SKM-1 (cell line): ENCODE results near the gene CTIF.

Experiments used
- DNase-seq: peaks from one replicate; lab custom pipeline; 2025; ENCODE audit not compliant: unreplicated experiment; lab: John Stamatoyannopoulos, UW

CTIF gene

GRCh38 chr18:48766026-48766425 lies 227.2 kb downstream of the CTIF start:
- DNase-seq, result no peak

DNA sequence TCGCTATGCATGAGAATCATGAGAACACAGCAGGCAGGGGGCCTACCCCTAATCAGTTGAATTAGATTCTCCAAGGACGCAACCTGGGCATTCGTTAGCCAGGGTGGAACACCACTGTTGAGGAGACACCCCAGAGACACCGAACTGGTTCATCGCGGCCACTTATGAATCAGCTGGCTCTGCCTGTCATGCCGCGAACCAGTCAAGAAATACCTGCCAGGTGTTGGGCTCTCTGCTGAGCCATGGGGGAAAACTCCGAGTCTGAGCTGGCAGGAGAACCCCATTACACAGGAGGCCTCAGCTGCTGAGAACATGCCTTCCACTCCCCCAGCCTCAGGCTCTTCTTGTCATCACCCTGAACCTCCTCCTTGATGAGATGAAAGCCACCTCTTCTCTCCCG lies 227.7 kb downstream of the CTIF start:
- DNase-seq, result no peak

DNA sequence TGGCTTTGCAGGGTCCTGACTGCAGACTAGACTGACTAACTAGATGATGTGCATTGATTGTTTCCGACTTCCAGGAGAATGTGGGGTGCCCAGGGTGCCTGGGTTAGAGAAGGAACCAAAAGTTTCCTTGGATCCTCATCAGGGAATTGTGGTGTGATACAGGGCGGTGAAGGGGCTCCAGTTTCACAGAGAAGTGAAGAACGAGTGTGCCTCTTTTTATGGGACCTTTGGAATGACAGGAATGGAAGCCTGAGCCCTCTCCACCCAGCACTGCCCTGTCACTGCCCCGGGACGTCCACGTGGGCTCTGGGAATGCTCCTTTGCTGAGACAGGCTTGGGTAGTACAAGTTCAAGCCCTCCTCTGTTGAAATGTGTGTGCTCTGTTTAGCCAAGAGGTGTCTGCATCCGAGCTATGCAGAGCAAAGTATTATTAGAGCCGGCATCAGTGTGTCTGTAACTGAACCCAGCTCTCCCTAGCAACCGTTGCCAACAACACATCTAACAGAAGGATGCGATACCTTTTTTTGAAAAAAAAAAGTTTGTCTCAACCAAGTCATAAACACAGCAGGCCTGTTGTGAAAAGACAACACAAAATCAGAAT lies 228.4 kb downstream of the CTIF start:
- no peak for DNase-seq

GRCh38 chr18:48769006-48769636 lies 230.3 kb downstream of the CTIF start:
- no peak for DNase-seq

GRCh38 chr18:48770243-48770642 lies 231.4 kb downstream of the CTIF start:
- no peak for DNase-seq

DNA sequence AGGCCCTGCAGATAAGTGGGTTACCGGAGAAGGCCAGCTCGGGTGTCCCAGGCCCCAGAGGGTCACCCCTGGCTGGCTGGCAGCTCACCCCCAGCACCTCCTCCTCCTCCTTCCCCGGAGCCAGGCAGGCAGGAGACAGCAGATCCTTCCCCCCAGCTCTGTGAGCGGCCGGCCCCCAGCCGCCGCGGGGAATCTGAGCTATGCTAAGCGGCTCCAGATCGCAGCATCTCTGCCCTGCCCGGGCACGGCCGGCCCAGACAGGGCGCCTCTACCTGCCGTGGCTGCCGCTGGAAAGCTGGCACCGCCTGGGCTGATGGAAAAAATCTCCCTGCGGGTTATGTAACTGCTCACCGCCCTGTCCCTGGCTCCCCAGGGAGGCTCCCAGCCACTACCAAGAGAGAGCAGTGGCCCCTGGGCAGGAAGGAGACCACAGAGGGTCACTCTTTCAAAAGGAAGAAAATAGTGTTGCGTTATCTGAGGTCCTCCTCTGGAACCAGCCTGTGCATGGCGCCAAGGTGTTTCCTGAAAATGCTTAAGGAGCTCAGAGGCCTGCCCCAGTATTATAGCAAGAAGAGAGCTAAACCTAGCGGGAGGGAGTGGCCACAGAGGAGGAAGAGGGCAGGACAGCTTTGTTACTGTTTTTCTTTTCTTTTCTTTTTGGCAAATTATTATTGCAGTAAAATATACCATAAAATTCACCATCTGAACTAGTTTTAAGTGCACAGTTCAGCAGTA lies 233.0 kb downstream of the CTIF start:
- no peak for DNase-seq

GRCh38 chr18:48772457-48772856 lies 233.6 kb downstream of the CTIF start:
- no peak for DNase-seq

DNA sequence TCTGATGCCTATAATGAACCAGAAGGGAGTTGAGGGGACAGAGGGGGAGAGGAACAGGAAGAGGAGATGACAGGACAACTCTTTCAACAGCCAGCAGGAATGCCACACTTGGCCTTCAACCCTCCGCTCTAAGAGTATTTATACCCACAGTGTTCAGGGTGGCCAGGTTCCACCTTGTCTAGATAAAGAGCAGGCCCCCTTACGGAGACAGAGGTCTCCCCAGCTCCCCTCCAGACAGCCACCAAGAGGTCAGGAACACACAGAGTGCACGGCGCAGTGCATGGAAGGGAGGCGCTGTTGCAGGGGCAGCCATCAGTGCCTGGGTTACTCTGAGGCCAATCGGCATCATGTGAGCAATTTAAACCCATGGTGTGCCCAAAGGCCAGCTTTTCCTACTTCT lies 235.0 kb downstream of the CTIF start:
- DNase-seq, result no peak

DNA sequence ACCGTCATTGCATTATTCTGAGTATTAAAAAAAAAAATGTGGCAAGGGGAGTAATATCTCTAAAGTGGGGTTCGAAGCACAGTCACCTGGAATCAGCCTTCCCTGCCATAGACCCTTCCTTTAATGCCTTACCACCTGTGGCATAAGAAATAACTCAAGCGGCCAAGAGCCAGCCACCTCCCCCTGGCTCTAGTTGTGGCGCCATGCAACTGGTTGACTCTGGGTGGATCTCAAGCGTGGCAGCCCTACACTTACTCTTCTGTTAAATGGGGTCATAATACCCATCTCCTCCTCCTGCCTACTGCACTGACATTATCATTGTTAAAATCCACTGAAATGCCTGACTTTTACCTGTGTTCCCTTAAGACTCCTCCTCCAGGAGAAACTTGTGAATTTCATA lies 236.1 kb downstream of the CTIF start:
- no peak for DNase-seq

GRCh38 chr18:48775372-48776155 lies 236.7 kb downstream of the CTIF start:
- DNase-seq, result no peak

DNA sequence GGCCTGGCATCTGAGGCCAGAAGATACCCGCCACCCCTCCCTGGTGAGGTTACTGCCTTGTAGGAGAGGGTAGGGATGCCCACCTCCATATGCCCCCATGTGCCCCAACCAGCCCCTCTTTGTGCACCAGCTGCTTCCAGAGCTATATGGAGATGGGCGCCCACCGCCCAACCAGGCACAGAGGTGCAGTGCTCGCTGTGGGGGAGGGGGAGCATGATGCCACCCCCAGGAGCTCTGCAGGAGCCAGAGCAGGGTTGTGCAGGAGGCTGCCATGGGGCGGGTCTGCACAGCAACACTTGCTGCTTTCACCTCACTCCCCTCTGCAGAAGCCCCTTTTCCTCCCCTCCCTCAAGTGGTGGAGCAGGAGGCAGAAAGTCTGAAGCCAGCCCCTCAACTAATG lies 237.3 kb downstream of the CTIF start:
- no peak for DNase-seq

- DNase-seq, result no peak
These were observed 237.8 kb downstream of the CTIF start for GRCh38 chr18:48776641-48777025.

- DNase-seq, result no peak
These were observed 238.4 kb downstream of the CTIF start for GRCh38 chr18:48777026-48777743.

DNA sequence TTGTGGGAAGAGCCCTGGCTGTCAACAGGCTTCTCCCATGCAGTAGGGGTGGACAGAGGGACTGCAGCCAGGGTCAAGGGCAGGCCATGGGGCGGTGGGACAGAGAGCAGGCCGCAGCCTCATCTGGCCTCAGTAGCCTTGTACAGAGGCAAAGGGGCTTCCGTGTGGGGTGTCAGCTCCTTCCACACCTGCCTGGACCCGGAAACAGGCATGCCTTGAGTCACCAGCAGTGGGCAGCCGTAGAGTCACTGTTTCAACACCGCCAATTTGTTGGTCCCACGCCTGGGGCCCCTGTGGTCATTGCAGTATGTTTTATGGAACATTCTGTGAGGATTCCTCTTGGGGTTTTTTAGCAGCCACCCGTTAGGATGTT lies 238.9 kb downstream of the CTIF start:
- no peak for DNase-seq

- no peak for DNase-seq
These were observed 239.6 kb downstream of the CTIF start for GRCh38 chr18:48778344-48779011.

DNA sequence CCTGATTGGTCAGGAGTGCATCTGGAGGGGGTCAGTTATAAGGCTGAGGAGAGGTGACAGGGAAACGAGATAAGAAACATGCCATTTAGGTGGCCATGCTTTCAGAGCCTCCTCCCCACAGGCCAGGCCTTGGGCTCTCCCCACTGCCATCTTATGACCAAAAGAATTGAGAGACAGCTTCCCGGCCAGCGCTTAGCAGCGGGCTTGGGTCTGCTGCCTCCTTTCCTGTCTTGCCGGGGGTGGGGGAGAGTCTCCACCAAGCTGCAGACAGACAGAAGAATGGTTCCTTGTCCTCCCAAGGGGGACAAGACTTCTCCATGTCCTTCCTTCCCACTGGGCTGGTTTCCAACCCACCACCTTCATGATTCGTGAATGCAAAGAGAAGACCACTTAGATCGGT lies 240.6 kb downstream of the CTIF start:
- no peak for DNase-seq

DNA sequence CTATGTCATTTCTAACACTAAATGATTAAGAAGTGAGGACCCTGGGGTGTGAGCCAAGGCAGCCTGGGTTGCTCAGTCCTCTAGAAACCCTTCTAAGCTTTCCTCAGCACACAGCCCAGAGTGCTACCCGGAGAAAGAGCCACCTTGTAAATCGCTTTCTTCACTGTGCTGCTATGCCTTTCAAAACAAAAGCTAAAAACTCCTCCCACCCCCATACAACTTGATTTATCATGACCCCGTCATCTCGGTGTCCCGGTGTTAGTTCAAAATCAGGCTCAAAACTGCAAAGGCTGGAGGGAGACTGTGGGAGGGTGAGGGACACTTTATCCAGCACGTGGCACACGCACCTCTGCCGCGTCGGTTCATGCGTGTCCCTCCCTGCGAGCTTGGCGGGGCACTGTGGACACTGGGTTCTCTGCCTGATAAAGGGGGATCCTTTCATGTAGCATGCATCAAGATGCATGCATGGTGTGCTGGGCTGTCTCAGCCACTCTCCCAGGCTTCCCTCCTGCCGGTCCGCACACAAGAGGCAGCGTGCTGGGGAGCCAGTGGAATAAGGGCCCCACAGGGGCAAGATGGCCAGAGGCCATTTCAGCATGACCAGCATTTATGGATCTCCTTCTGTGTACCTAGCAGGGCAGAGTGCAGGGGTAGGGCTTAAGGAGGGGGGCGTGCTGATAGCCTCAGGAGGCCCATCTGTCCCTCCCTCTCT lies 241.5 kb downstream of the CTIF start:
- no peak for DNase-seq

- no peak for DNase-seq
These were observed 242.0 kb downstream of the CTIF start for GRCh38 chr18:48780913-48781162.

DNA sequence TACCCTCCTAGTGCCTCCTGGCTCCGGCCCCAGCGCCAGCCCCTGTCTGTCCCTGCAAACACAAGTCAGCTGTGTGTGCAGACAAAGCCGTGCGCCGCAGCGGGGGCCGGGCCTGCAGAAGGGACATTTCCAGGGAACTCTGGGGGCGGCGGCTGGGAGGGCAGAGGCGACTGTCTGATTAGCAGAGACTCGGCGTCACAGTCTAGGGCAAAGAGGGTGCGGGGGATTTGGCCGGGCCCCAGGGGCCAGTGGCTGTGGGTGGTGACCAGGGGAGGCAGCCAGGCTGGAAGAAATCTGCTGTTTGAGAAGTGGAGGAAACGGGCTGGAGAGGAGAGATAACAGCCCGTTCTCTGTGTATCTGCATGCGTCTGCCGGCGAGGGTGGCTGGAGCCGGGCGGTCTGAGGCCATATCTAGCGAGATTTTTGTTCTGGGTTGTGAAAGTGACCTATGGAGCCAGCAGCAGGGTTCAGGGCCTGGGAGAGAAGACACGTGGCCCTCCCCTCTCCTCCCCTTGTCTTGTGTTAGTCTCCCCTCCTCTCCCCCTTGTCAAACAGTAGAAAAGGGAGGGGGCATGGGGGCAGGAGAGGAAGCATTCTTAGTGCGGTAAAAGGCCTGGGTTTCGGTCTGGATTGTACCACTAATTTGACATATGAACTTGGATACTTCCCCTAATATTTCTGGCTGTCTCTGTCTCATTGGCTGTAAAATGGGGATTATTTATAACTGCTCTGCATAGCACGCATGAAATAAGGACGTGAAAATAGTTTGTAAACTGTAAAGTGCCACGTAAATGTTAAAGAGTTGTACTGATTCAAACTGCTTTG lies 242.5 kb downstream of the CTIF start:
- peak; percentile 38 for DNase-seq
